Common myeloid progenitor, CD34-positive (primary cell): ENCODE results near the gene LTK.

Experiments used
- CTCF ChIA-PET: fragments of 350-600 bp; sonication (Branson Sonifier 250); formaldehyde crosslinking; loops from one replicate; lab custom pipeline; 2021; ENCODE audit warnings: antibody characterized with exemption; lab: Charles Lee
- POLR2A ChIA-PET: fragments of 350-600 bp; sonication (Branson Sonifier 250); formaldehyde crosslinking; loops from one replicate; lab custom pipeline; 2021; ENCODE audit warnings: antibody characterized with exemption; lab: Charles Lee
- DNase-seq, 3 donors: peaks; one replicate each; pipeline versions ENCODE4 v3.0.0 to v3.0.0-alpha.2; 2013
- H3K27ac ChIP-seq, 2 experiments: 1 replicate in 1 of 2; 2 replicates in 1 of 2; pipeline ENCODE4 v1.7.0; 2013; ENCODE audit warnings: inconsistent platforms in 2 of 2, low read length in 2 of 2, mild to moderate bottlenecking in 2 of 2, low read depth in 1 of 2, moderate library complexity in 1 of 2; ENCODE audit not compliant: severe bottlenecking in 2 of 2, insufficient read depth in 1 of 2, poor library complexity in 1 of 2
- H3K27me3 ChIP-seq, 5 experiments: replicated peaks in 2 of 5; 1 replicate in 3 of 5; 2 replicates in 2 of 5; pipeline versions ENCODE4 v1.6.1 to v1.7.0; 2013; ENCODE audit warnings: low read length in 4 of 5, mild to moderate bottlenecking in 2 of 5, moderate library complexity in 2 of 5, inconsistent platforms in 1 of 5; ENCODE audit not compliant: insufficient read depth in 5 of 5, control insufficient read depth in 4 of 5
- H3K36me3 ChIP-seq, 4 experiments: 1 replicate in 2 of 4; 2 replicates in 2 of 4; pipeline versions ENCODE4 v1.6.1 to v1.7.0; 2013; ENCODE audit warnings: low read length in 3 of 4, control low read depth in 1 of 4, mild to moderate bottlenecking in 1 of 4; ENCODE audit not compliant: control insufficient read depth in 4 of 4, insufficient read depth in 4 of 4
- H3K4me1 ChIP-seq, 4 experiments: 1 replicate in 3 of 4; 2 replicates in 1 of 4; pipeline versions ENCODE4 v1.6.1 to v1.7.1; 2013; ENCODE audit warnings: low read length in 3 of 4, mild to moderate bottlenecking in 3 of 4, control low read depth in 1 of 4, inconsistent platforms in 1 of 4, moderate library complexity in 1 of 4; ENCODE audit not compliant: control insufficient read depth in 4 of 4, insufficient read depth in 4 of 4; ENCODE audit errors: control extremely low read depth in 1 of 4
- H3K4me3 ChIP-seq, 7 experiments: 1 replicate in 4 of 7; 2 replicates in 3 of 7; pipeline versions ENCODE4 v1.5.1 to v1.7.0; 2013; ENCODE audit warnings: mild to moderate bottlenecking in 7 of 7, low read length in 6 of 7, moderate library complexity in 6 of 7, inconsistent platforms in 2 of 7, low read depth in 2 of 7, control low read depth in 1 of 7; ENCODE audit not compliant: insufficient read depth in 4 of 7, control insufficient read depth in 1 of 7; ENCODE audit errors: extremely low read depth in 1 of 7
- H3K9me3 ChIP-seq, 5 experiments: 1 replicate in 4 of 5; 2 replicates in 1 of 5; pipeline versions ENCODE4 v1.6.1 to v1.7.1; 2013; ENCODE audit warnings: low read length in 4 of 5, mild to moderate bottlenecking in 2 of 5, inconsistent platforms in 1 of 5, low read depth in 1 of 5, moderate library complexity in 1 of 5; ENCODE audit not compliant: control insufficient read depth in 4 of 5, insufficient read depth in 2 of 5; ENCODE audit errors: control extremely low read depth in 1 of 5
- WGBS: methylation state at CpG from one replicate; pipeline ENCODE4 v1.1.5; 2013; ENCODE audit not compliant: insufficient coverage; 5-methylcytosine and 5-hydroxymethylcytosine counted together

LTK gene

DNA sequence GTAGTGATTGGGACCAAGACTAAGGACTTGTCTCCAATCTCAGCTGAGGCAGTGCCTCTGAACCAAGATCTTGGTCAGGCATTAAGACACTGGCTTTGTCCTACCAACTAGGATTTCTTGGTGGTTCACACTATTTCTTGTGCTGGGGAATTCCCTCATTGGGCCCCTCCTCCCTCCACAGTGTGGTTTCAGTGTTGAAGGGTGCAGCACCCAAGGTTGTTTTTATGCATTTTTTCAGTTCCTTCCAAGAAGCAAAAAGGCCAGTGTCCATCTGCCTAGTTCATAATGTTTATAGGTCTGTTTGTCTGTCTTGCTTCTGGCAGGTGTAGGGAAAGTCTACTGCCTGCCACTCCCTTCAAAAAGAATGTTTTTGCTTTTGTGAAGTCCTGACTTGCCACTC, 30.5 kb downstream of the LTK start:
- POLR2A ChIA-PET, result interaction anchor here (1.6 kb wide), 1 partner anchor 17 kb away, joined by 5 read pairs; no protein-coding TSS in a partner anchor
- no peak overlapping the region for H3K4me3 ChIP-seq

DNA sequence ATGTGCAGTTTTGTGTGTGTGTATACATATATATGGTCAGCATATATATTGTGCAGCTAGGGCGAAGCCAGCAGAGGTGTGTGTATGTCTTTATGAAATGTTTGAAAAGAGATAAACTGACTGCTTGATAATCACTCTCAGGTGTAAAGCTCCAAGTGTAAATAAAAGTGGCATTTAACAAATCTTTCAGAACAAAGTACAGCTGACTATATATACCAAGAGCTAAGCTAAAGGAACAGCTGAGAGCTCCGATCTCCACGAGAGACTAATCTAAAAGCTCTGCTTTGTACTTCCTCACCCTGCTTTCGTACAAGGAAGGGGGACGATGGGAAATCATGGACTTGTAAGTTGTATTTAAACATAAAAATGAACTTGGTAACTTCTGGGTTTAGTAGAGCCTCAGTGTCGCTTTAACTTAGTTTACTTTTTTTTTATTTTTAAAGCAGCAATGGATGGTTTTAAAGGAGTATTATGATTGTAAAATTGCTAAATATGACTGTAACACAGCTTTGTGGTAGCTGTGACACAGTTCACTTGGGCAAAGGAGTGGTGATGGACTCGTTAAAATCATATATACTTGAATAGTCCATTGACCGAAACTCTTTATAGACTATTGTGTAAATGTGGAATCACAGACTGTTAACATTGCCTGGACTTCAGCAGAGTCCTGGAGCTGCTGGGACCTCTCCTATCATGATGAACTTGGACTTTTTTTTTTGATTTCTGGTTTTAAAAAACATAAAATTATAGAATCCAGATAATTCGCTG, 31.3 kb downstream of the LTK start:
- no peak for DNase-seq
- Histone ChIP-seq H3K27ac (no peak overlapping the region), H3K4me1 (peaks cover 0 to 2% (median 0%) of the 10 kb centered on the region in 4 experiments), H3K4me3 (no peak overlapping the region), H3K27me3 (peaks cover 0 to 4% (median 0%) of the 10 kb centered on the region in 5 experiments), H3K36me3 (peaks cover 11 to 56% (median 43%) of the 10 kb centered on the region in 4 experiments), H3K9me3 (peaks cover 0 to 11% (median 0%) of the 10 kb centered on the region in 5 experiments)
- CTCF ChIA-PET, result interaction anchor here (3.6 kb wide), 1 partner anchor 16 kb away, joined by 15 read pairs; no protein-coding TSS in a partner anchor
- WGBS, result 100% methylated on average over 4 of the region's 9 CpGs
- POLR2A ChIA-PET, result interaction anchor here (0.5 to 0.6 kb wide), 2 partner anchors 11 to 15 kb away, joined by 3 read pairs; no protein-coding TSS in a partner anchor

More for the DNA sequence above, 30.5 kb downstream of the LTK start:
- Histone ChIP-seq H3K9me3 (peaks cover 0 to 11% (median 0%) of the 10 kb centered on the region in 5 experiments), H3K27me3 (peaks cover 0 to 6% (median 0%) of the 10 kb centered on the region in 5 experiments), H3K4me1 (peaks cover 0 to 2% (median 0%) of the 10 kb centered on the region in 4 experiments), H3K27ac (no peak overlapping the region), H3K36me3 (peaks cover 10 to 52% (median 38%) of the 10 kb centered on the region in 4 experiments)
- DNase-seq, result no peak
- CTCF ChIA-PET, result interaction anchor here (3.6 kb wide), 1 partner anchor 17 kb away, joined by 15 read pairs; no protein-coding TSS in a partner anchor

DNA sequence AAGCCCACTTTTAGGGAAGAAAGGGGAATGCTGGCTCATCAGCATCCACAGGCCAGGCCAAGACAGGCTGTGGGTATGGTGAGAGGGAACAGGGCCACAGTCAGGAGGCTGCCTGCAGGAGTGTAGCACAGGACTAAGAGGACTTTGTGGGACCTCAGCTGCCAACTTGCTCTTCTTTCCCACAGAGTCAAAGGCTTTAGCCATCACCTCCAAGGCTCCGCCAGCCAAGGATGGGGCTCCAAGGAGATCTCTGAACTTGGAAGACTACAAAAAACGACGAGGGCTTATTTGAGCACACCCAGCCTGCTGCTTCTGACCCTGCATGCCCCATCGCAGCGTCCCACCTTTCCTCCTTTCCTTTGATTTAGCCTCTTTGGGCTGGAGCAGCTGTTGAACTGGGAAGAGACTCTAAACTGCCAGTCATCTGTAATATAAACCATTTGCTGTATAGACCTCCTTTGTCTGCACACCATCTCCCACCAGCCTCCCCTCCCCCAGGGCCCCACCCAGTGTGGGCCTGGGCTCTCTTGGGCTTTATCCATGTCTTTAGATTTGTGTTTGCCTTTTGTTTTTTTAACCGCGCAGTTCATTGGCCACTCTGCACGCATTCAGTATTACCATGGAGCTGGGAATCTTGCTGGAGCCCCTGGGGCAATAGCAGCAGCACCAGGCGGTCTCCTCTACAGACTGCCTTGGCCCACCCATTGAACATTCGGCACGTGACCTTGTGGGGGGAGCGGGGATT, 33.1 kb downstream of the LTK start:
- DNase-seq, result no peak
- peaks cover 0 to 11% (median 0%) of the 10 kb centered on the region in 5 experiments for H3K9me3 ChIP-seq
- no peak overlapping the region for H3K4me3 ChIP-seq
- peaks cover 0 to 2% (median 0%) of the 10 kb centered on the region in 4 experiments for H3K4me1 ChIP-seq
- no peaks in the 10 kb centered on the region for H3K27me3 ChIP-seq
- H3K27ac ChIP-seq, result no peak overlapping the region
- ChIA-PET POLR2A (no interaction called here), CTCF (interaction anchor here (3.6 kb wide), 1 partner anchor 15 kb away, joined by 15 read pairs; no protein-coding TSS in a partner anchor)
- H3K36me3 ChIP-seq, result peaks cover 24 to 73% (median 57%) of the 10 kb centered on the region in 4 experiments
- WGBS, result 98% methylated on average over 8 of the region's 12 CpGs

DNA sequence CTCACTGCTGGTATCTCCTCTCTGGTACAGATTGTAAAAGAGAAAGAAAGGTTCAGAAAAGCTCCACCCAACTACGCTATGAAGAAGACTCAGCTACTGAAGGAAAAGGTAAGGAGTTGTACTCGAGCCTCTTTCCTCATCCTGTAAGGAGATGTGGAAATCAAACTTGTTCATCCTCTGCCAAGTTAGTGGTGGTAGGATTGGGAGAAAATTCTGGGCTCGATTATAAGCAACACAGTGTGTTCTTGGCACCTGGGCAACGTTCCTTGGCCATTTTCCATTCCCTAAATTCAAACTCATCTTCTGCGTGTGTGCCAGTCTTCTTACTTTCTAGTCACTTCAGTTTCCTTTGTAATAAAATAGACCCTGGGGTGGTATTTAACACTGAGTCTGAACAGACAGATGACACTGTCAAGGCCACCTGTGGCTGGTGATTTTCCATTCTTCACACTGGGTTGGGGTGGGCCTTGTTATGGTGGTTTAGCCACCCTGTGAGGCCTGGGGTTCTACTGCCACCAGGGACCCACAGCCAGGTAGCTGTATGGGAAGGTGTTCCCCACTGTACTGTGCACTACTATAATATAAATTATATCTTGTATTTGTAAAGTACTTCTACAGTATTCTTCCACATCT, 37.1 kb downstream of the LTK start:
- no peak overlapping the region for H3K27ac ChIP-seq
- peaks cover 0 to 5% (median 0%) of the 10 kb centered on the region in 5 experiments for H3K9me3 ChIP-seq
- H3K27me3 ChIP-seq, result no peaks in the 10 kb centered on the region
- H3K4me1 ChIP-seq, result peaks cover 0 to 8% (median 4%) of the 10 kb centered on the region in 4 experiments
- POLR2A ChIA-PET, result no interaction called here
- DNase-seq, result no peak
- H3K4me3 ChIP-seq, result no peak overlapping the region
- WGBS, result 90% methylated on average over 2 of the region's 5 CpGs
- CTCF ChIA-PET, result interaction anchor here (1.6 to 2.6 kb wide), 2 partner anchors 10 to 12 kb away, joined by 3 to 12 read pairs; no protein-coding TSS in a partner anchor
- peaks cover 30 to 86% (median 64%) of the 10 kb centered on the region in 4 experiments for H3K36me3 ChIP-seq

DNA sequence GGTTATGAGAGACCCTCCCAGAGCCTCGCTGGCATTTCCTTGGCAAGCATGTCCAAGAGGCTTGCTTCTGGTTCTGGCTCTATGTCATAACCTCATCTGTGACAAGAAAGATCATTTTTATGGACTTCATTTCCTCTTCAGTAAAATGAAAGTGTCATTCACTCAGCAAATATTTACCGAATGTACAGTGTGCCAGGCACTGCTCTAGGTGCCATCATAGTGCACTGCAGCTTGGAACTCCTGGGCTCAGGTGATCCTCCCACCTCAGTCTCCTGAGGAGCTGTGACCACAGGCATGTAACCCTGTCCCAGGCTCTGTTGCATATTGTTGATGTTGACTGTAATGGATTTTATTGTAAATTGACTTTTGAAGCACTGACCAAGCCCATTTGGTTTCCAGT, 38.7 kb downstream of the LTK start:
- ChIA-PET POLR2A (no interaction called here), CTCF (interaction anchor here (0.7 to 2.6 kb wide), 2 partner anchors 9 to 12 kb away, joined by 3 to 12 read pairs; no protein-coding TSS in a partner anchor)
- H3K9me3 ChIP-seq, result no peaks in the 10 kb centered on the region
- peaks cover 0 to 8% (median 4%) of the 10 kb centered on the region in 4 experiments for H3K4me1 ChIP-seq
- peak in 2 of 3 donors; percentile 26 to 30 for DNase-seq
- H3K27me3 ChIP-seq, result no peaks in the 10 kb centered on the region
- H3K27ac ChIP-seq, result no peak overlapping the region
- 7% methylated on average over 2 of the region's 2 CpGs for WGBS
- H3K4me3 ChIP-seq, result no peak overlapping the region
- H3K36me3 ChIP-seq, result peaks cover 36 to 84% (median 61%) of the 10 kb centered on the region in 4 experiments

DNA sequence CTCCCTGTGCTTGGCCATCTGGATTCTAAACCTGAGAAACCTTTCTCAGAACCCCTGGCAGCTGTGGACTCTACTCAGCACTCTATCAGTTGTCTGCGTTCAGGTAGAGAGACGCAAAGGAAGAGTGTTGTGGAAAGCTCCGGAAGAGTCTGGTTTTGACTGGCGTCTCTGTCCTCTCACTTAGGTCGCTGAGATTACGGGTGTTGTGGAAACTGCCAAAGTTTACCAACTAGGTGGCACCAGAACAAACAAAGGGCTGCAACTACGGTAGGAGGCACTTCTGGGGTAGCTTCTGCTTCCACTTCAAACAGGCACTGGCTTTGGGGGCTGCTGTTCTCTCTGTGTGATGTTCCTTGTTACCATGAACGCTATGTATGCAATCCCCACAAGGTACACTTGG, 39.2 kb downstream of the LTK start:
- H3K27me3 ChIP-seq, result no peaks in the 10 kb centered on the region
- peaks cover 0 to 8% (median 4%) of the 10 kb centered on the region in 4 experiments for H3K4me1 ChIP-seq
- H3K36me3 ChIP-seq, result peaks cover 36 to 84% (median 61%) of the 10 kb centered on the region in 4 experiments
- WGBS, result 95% methylated on average over 7 of the region's 8 CpGs
- no peak for DNase-seq
- no peak overlapping the region for H3K4me3 ChIP-seq
- CTCF ChIA-PET, result interaction anchor here (0.8 kb wide), 1 partner anchor 9 kb away, joined by 3 read pairs; no protein-coding TSS in a partner anchor
- no peak overlapping the region for H3K27ac ChIP-seq
- H3K9me3 ChIP-seq, result no peaks in the 10 kb centered on the region
- POLR2A ChIA-PET, result no interaction called here
